ENCODE data around the gene C9orf152.

GRCh38 chr9:110255034-110255462 is 47.1 kb upstream of the C9orf152 start:
- TF ChIP-seq CTCF (IDR thresholded peaks at IDR 0.05): no peak
- no peak for TF ChIP-seq ATF1 (CRISPR knock-in tag; IDR thresholded peaks at IDR 0.05)
- TF ChIP-seq ZNF138 (CRISPR knock-in tag; conservative IDR thresholded peaks at IDR 0.05): no peak
- no peak for TF ChIP-seq USF1 (CRISPR knock-in tag; IDR thresholded peaks at IDR 0.05)
- no peak for TF ChIP-seq ESRRA (CRISPR knock-in tag; IDR thresholded peaks at IDR 0.05; ENCODE audit: borderline replicate concordance)
- TF ChIP-seq SP1 (CRISPR knock-in tag; conservative IDR thresholded peaks at IDR 0.05): no peak
- TF ChIP-seq ARID4B (CRISPR knock-in tag; IDR thresholded peaks at IDR 0.05; ENCODE audit: borderline replicate concordance): no peak
